HG02678 (cell line): ENCODE measurements around the gene PPDPF.
"Not testable (repeated sequence)": the region's sequence is repeated elsewhere in the genome, so short reads cannot be mapped to it uniquely, and the experiment has no call there.

ENCODE experiments used
- ATAC-seq: cut with Tn5 transposase; IDR thresholded peaks from one replicate; pipeline ENCODE4 v1.9.1; 2021; ENCODE audit warnings: mild to moderate bottlenecking, moderate library complexity; ENCODE audit not compliant: unreplicated experiment

Gene PPDPF

GRCh38 chr20:63499338-63499969 is 21.1 kb upstream of the PPDPF start:
- ATAC-seq, result no peak

- no peak for ATAC-seq
Measured at GRCh38 chr20:63500151-63500901, 20.2 kb upstream of the PPDPF start.

- no peak for ATAC-seq
Measured at GRCh38 chr20:63500902-63501817, 19.4 kb upstream of the PPDPF start.

DNA sequence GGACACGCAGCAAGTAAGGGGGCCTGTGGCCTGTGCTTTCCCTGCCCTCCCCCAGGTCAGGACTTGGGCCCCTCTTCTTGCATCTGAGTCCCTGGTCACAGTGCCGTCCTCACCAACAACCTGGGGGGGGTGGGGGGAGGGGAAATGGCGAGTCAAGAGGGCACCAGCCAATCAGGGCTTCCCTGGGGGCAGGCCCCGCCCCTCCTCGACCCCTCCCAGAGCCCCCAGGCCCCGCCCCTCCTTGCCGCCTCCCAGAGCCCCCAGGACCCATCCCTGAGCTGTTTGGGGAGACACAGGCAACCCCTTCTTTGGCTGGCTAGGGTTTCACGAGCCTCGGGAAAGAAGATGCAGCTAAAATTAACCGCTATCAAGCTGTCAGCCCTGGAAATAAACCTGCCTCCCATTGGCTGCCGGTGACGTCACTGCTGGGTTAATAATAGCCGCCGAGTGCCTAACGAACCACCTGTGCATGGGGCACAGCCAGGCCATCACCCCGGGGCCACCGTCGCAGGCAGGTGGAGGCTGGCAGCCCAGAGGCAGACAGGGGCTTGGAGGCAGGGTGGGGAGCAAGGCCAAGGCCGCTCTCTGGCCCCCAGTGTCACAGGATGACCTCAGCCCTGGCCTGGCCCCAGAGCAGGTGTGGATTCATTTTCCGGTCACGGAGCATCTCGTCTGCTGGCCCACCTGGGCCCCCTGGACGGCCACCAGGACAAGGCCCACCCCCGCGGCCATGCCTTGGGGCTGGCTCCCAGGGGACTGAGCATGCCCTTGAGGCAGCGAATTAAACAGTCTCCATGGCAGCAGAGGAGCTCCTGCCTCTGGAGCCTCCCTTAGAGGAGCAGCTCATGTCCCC is 18.5 kb upstream of the PPDPF start:
- ATAC-seq, result no peak

- ATAC-seq, result no peak
Measured at GRCh38 chr20:63502671-63503172, 17.8 kb upstream of the PPDPF start.

GRCh38 chr20:63503524-63503923 is 17.0 kb upstream of the PPDPF start:
- ATAC-seq, result no peak

GRCh38 chr20:63504642-63505041 is 15.9 kb upstream of the PPDPF start:
- no peak for ATAC-seq

GRCh38 chr20:63505281-63505680 is 15.3 kb upstream of the PPDPF start:
- no peak for ATAC-seq

- no peak for ATAC-seq
Measured at GRCh38 chr20:63505723-63506122, 14.8 kb upstream of the PPDPF start.

DNA sequence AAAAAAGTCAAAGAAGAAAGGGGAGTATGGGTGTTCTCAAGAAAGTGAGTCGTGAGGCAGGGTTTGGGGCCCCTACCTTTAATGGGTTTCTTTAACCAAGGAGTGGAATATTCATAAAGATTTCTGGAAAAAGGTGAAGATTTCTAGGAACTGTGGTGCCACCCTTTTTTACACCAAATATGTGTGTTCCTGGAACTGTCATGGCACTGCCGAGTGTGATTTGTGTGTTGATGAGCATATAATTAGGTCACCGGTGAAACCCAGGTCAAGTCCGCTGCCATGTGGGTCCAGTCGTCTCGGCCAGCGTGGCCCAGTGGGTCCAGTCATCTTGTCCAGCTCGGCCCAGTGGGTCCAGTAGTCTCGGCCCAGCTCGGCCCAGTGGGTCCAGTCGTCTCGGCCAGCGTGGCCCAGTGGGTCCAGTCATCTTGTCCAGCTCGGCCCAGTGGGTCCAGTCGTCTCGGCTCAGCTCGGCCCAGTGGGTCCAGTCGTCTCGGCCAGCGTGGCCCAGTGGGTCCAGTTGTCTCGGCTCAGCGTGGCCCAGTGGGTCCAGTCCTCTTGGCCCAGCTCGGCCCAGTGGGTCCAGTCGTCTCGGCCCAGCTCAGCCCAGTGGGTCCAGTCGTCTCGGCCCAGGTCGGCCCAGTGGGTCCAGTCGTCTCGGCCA is 13.4 kb upstream of the PPDPF start:
- no peak for ATAC-seq

- ATAC-seq, result no peak
Measured at GRCh38 chr20:63508072-63508768, 12.3 kb upstream of the PPDPF start.

- no peak for ATAC-seq
Measured at GRCh38 chr20:63509088-63509564, 11.4 kb upstream of the PPDPF start.

- ATAC-seq, result no peak
Measured at GRCh38 chr20:63513207-63513606, 7.4 kb upstream of the PPDPF start.

DNA sequence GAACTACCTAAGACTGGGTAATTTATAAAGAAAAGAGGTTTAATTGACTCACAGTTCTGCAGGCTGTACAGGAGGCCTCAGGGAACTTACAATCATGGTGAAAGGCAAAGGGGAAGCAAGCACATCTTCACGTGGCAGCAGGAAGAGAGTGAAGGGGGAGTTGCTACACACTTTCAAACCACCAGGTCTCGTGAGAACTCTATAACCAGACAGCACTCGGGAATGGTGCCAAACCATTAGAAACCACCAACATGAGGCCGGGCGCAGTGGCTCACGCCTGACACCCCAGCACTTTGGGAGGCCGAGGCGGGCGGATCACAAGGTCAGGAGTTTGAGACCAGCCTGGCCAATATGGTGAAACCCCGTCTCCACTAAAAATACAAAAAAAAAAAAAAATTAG is 6.0 kb upstream of the PPDPF start:
- ATAC-seq, result not testable (repeated sequence)

DNA sequence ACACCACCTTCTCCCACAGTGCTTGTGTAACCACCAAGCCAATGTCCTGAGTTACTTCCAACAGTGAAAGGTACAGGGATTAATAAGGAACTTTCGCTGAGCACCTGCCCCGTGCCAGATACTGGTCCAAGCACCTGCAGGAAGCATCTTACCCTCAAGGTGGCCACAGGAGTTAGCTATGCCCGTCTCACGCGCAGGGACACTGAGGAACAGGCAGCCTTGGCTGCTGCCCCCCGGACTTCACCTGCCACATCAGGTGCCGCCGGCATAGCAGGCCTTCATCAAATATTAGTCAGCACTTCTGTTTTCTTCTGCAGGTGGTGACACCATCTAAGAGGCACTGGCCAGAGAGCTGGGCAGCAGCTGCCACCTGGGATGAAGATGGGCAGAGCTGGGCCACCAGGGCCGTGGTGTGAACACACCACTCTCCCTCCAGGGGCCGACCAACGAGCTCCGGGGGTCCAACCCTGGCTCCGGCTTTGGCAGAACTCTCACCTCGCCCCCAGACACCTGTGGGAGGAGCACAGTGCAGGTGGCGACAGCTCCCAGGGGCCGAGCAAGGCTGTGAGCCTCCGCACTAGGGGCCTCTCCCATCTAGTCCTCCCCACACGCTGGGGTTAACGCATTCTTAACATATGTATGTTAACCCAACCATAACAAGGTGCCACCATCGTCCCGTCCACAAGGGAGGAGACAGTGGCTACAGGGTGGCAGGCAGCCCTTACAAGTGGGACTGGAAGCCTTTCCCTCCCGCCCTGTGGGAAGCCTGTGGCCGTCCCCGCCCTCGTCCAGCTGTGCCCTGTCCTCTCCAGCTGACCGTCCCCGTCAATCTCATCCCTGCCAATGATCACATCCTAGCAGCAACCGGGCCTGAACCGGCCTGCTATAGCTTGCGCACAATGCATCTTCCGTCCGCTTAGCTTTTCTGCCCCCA is 2.9 kb upstream of the PPDPF start:
- no peak for ATAC-seq

DNA sequence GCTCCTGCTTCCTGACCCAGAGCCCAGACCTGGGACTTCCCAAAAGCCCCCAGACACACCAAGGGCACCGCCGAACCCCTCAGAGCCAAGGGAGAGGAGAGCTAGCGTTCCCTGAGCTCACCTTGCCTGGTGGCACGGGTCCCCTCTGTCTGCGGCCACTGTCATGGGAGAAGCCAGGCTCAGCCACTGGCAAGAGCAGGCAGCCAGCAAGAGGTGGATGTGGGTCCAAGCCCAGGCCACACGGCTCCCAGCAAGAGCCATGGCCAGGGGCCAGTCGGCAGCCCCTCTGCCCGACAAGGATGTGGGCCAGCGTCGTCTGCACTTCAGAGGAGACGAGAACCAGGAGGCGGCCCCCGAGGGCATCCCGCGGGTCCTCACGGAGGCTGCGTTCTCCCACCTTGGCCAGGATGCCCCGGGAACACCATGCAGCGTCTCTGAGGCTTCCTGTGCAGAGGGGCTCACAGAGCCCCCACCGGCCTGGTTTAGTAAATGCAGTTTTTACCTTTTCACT is 2.2 kb upstream of the PPDPF start:
- ATAC-seq, result no peak

DNA sequence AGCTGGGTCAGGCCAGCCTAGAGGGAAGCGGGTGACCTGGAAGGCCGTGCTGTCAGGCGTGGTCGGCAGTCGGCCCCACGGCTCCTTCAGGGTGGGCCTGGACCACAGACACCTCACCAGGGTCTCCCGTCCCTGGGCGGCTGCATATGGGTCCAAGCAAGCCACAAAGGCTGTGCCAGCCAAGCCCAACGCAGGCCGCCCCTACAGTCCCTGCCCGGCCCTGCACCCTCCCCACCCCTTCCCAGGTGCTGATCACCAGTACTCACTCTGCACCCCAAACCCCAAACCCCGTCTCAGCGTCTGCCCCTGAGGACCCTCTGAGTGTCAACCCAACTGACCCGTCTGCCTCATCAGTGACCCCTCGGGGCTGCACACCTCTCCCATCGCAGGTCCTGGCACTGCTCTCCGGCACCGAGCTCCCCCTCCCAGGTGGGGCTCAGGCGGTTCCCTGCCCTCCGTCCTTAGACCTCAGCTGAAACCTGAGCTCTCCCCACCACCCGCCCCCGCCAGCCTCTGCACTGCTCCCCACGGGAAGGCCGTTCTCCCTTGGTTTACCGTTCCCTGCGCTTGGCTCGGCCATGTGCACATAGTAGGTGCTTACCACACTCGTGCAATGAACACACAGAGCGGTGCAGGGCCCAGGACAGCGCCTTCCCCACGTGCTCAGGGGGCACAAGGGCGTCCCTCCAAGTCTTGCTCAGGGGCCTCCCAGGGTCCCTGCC is 1.5 kb upstream of the PPDPF start:
- no peak for ATAC-seq
